ENCODE results near the gene ZFYVE26.

DNA sequence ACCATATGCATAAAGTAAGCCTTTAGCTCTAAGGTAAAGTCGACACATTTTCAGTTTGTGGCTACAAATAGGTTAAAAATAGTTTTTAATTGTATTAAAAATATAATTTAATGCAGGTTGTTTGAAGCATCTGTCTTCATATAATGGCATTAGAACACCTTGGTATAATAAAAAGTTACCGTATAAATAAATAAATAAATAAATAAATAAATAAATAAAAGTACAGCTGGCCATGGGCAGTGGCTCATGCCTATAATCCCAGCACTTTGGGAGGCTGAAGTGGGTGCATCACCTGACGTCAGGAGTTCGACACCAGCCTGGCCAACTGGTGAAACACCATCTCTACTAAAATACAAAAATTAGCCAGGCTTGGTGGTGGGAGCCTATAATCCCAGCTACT is 15.6 kb downstream of the ZFYVE26 start:
- no peak for TF ChIP-seq CTCF (IDR thresholded peaks at IDR 0.05; ENCODE audit: low read depth, low read length)
- no peak for TF ChIP-seq POLR2A (IDR thresholded peaks at IDR 0.05; ENCODE audit: extremely low read depth, insufficient read length)
- no peak for TF ChIP-seq MAX (IDR thresholded peaks at IDR 0.05; ENCODE audit: low read depth, low read length)
- no peak for TF ChIP-seq MYC (IDR thresholded peaks at IDR 0.05; ENCODE audit: low read depth, low read length)
